HG03469 (cell line): Measurements from ENCODE around the gene AMZ1.
"Not testable (repeated sequence)": the region's sequence is repeated elsewhere in the genome, so short reads cannot be mapped to it uniquely, and the experiment has no call there.

Experiments
- ATAC-seq: cut with Tn5 transposase; IDR thresholded peaks from one replicate; pipeline ENCODE4 v1.9.1; 2021; ENCODE audit warnings: mild to moderate bottlenecking, moderate library complexity, moderate number of reproducible peaks; ENCODE audit not compliant: unreplicated experiment

Gene AMZ1

DNA sequence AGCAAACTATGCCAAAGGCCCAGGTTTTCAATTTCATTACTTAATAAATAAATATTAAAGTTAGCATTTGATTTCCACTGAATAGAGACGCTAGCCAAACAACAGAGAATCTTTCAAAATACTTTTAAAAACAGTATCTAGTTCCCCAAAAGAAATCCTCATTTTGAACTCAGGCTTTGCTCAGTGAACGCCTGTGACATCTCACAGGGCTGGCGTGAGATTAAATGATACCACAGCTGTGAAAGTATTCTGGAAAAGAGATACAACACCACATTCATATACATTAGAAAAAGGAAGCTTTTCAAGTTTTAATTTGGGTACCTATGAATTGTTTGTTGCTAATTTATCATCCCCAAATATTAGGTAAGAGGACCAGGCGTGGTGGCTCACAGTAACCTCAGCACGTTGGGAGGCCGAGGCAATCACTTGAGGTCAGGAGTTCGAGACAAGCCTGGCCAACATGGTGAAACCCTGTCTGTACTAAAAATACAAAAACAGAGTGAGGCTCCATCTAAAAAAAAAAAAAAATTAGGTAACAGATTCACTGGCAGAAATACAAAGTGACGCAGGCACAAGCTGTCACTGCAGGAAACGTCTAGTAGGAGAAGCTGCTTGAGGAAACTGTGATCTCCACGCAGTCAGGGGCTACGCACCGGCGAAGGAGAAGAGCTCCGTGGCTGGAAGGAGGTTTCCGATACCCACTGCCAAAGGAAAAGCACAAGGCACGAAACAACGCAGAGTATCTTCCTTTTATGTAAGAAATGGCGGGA, 50.0 kb downstream of the AMZ1 start:
- no peak for ATAC-seq

DNA sequence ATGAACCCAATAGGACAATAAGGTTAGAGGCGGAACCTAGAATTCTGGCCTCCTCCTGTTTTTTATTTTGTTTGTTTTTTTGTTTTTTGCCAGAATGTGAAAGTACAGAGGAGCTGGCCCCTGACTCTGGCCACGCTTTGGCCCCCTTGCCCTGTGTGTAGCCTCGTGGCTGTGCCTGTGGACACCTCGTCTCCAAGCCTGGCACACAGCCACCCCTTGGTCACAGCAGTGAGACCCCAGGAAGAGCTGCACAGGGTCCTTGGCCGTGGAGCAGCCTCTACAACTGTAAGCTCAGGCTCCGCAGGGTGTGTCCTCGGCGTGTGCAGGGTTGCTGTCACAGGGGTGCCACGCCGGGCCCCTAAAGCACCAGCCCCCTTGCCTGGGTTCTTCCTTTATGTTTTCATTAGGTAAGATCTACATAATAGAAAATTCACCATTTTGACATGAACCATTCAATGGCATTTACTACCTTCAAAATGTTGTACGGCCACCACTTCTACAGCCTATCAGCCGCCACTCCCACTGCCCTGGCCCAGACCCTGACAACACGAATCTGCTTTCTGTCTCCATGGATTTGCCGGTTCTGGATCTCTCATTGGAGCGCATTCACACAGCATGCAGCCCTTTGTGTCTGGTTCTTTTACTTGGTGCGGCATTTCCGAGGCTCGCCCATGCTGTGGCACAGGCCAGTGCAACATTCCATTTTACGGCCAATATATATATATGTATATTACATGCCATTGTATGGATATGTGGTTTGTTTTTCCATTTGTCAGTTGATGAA, 51.0 kb downstream of the AMZ1 start:
- no peak for ATAC-seq

DNA sequence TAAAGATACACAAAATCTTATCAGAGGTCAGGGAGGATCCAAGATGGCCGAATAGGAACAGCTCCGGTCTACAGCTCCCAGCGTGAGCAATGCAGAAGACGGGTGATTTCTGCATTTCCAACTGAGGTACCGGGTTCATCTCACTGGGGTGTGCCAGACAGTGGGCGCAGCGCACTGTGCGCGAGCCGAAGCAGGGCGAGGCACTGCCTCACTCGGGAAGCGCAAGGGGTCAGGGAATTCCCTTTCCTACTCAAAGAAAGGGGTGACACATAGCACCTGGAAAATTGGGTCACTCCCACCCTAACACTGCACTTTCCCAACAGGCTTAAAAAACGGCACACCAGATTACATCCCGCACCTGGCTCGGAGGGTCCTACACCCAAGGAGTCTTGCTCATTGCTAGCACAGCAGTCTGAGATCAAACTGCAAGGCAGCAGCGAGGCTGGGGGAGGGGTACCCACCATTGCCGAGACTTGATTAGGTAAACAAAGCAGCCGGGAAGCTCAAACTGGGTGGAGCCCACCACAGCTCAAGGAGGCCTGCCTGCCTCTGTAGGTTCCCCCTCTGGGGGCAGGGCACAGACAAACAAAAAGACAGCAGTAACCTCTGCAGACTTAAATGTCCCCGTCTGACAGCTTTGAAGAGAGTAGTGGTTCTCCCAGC, 55.7 kb downstream of the AMZ1 start:
- not testable (repeated sequence) for ATAC-seq

DNA sequence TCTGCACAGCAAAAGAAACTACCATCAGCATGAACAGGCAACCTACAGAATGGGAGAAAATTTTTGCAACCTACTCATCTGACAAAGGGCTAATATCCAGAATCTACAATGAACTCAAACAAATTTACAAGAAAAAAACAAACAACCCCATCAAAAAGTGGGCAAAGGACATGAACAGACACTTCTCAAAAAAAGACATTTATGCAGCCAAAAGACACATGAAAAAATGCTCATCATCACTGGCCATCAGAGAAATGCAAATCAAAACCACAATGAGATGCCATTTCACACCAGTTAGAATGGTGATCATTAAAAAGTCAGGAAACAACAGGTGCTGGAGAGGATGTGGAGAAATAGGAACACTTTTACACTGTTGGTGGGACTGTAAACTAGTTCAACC, 60.7 kb downstream of the AMZ1 start:
- not testable (repeated sequence) for ATAC-seq

- no peak for ATAC-seq
These were observed 62.0 kb downstream of the AMZ1 start for GRCh38 chr7:2750004-2750407.

GRCh38 chr7:2751086-2751485, 63.1 kb downstream of the AMZ1 start:
- ATAC-seq, result no peak

DNA sequence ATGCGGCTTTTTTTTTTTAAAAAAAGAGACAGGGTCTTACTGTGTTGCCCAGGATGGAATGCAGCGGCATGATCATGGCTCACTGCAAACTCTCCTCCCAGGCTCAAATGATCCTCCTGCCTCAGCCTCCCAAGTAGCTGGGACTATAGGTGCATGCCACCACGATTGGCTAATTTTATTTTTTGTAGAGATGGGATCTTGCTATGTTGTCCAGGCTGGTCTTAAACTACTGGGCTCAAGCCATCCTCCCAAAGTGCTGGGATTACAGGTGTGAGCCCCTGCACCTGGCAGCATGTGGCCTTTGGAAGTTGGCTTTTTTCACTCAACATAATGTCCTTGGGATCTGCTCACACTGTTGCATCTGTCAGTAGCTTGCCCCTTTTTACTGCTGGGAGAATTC, 65.1 kb downstream of the AMZ1 start:
- ATAC-seq, result no peak

- ATAC-seq, result no peak
These were observed 66.1 kb downstream of the AMZ1 start for GRCh38 chr7:2754086-2754485.

GRCh38 chr7:2754912-2755311, 66.9 kb downstream of the AMZ1 start:
- ATAC-seq, result no peak

GRCh38 chr7:2755531-2755930, 67.5 kb downstream of the AMZ1 start:
- no peak for ATAC-seq

GRCh38 chr7:2757361-2757903, 69.4 kb downstream of the AMZ1 start:
- ATAC-seq, result no peak

- peak; percentile 63 for ATAC-seq
These were observed 70.1 kb downstream of the AMZ1 start for GRCh38 chr7:2757904-2758672.

DNA sequence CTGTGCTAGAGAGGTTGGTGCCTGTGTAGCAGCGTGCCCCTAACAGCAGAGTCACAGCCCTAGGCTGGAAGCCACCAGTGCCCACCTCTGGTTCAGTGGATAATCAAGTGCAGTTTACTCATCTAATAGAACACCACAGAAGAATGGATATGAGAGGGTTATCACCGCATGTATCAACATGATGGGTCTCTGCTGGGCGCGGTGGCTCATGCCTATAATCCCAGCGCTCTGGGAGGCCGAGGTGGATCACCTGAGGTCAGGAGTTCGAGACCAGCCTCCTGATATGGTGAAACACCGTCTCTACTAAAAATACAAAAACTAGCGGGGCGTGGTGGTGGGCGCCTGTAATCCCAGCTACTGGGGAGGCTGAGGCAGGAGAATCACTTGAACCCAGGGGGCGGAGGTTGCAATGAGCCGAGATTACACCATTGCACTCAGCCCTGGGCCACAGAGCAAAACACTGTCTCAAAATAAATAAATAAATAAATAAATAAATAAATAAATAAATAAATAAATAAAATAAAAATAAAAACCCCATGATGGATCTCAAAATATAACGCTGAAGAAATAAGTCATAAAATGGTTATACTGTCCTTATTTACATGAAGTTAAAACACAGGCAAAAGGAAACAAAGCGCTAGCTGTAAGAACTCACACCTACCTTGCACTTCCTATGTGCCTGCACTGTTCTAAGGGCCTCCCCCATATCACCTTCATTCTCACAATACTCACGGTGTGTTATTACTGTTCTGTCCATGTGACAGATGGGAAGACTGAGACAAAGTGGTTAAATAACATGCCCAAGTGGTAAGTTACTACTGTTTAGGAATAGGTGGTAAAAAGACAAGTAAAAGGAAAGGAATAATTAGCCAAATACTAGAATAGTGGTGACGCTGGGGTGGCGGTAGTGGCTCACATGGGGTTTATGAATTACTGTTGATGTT, 70.9 kb downstream of the AMZ1 start:
- ATAC-seq, result no peak

- no peak for ATAC-seq
These were observed 71.7 kb downstream of the AMZ1 start for GRCh38 chr7:2759736-2760097.

DNA sequence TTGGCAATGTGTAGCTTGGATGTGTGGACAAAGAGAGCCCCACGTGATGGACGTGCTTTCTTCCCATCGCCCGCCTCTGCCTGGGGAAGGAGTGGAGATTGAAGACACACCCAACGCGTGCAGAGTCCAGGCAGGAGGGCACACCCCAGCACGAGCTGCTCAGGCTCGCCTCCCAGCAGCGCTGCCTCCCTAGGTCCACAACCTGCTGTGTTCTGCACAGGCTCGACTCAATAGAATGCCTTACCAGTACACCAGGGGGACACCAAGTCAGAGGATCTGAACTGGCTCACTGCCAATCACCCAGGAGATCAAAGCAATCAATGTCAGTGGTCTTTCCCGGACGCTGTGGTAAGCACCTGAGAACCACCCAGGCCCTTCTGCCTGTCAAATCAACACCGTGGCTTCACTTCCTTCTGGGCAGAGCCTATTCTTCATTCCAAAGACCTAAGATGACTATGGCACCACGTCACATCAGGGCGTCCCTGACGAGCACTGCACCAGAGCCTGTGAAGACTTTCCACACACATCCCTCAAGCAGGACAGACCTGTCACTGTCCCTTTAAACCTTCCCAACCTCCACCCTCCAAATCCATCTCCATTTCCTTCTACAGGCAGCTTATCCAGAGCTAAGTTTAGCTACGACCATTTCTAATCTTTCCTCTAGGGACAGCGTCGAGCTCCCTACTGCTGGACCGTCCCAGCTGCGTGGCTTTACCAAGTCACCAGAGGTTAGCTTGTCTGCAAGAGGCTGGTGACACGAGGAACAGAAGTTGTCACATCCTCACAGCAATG, 72.3 kb downstream of the AMZ1 start:
- no peak for ATAC-seq

DNA sequence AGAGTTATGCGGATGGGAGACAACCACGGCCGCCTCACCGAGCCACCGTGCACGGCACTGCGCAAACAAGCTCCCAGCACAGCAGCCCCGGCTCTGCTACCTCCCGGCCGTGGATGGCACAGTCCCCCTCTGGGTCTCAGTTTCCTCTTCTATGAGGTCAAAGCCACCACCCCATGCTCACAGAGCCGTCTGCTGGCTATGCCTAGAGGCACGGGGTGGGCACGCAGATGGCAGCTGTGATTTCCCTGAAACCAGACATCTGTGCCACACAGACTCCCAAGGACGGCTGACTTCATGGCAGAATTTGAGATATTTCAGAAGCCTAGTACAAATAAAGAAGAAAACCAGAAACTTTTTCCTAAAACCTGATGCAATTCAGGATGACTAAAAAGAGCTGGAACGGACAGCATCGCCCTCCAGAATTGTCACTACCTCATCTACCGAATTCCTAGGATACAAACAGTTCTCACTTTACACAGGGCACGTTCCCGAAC, 73.2 kb downstream of the AMZ1 start:
- ATAC-seq, result no peak

DNA sequence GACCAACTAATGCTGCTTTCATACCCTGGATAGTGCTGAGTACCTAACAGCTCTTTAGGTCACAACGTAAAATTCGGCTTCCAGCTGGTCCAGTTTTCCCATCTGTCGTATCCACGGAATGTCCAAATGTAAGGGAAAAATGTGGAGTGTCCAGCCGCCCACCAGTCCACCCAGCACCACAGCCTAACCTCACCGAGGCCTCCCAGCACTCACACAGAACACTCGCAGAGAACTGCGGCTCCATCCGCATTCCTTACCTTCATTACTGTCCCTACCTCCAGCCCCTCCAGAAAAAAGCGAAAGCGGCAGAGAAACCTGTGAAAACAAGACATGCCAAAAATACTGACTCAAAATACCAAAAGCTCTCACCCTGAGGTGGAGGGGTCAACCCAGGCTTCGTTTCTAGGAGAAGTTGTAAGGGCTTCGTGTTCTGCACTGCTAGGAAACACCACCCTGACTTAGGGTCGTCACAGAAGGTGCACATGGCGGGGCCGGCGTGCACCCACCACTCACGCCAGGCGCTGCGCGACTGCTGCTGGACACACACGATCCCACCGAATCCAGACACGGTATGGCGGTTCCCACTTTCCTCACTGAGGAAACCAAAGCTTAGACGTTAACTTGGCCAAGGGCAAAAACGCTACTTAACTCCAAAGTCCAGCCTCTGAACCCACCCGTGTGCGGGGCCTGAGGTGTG, 73.9 kb downstream of the AMZ1 start:
- ATAC-seq, result no peak

DNA sequence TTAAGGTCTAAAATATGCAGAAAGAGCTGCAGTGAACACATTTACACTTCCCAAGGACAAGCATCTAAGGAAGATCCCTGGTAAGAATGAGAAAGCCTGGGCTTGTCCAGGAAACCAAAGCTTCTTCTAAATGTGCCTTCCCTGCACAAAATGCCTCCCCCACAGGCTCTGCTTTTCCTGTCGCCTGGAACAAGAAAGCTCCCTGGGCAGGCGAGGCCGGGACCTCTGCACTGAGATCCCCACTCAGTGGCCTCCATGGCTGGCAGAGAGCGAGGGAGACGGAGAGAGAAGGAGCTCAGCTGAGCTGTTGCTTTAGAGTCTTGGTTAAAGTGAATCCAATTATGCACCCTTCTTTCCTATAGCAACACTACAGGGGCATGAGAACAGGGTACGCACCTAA, 75.6 kb downstream of the AMZ1 start:
- no peak for ATAC-seq
